PFSK-1 (cell line): ENCODE data around the gene C19orf25.

ENCODE experiments used
- FOXP2 ChIP-seq: optimal IDR thresholded peaks from 2 replicates; pipeline ENCODE3; 2011; ENCODE audit warnings: borderline replicate concordance, control low read depth, inconsistent platforms; ENCODE audit not compliant: insufficient read depth; ENCODE audit errors: extremely low read length, extremely low read depth
- POLR2AphosphoS5 ChIP-seq: IDR thresholded peaks from 2 replicates; pipeline ENCODE4 v1.6.1; 2012; ENCODE audit warnings: low read depth, mild to moderate bottlenecking, control low read depth, low read length, moderate library complexity
- REST ChIP-seq, 2 experiments: IDR thresholded peaks; 2 replicates each; pipeline versions ENCODE4 v1.6.1 to v1.8.0; 2011 to 2012; ENCODE audit warnings: low read depth in 2 of 2, low read length in 2 of 2, control low read depth in 1 of 2, inconsistent platforms in 1 of 2, mild to moderate bottlenecking in 1 of 2, moderate library complexity in 1 of 2; ENCODE audit not compliant: insufficient read depth in 1 of 2
- SIN3A ChIP-seq: IDR thresholded peaks from 2 replicates; pipeline ENCODE4 v1.6.1; 2012; ENCODE audit warnings: mild to moderate bottlenecking, low read length, moderate library complexity, borderline replicate concordance; ENCODE audit not compliant: insufficient read depth
- TAF1 ChIP-seq: IDR thresholded peaks from 2 replicates; pipeline ENCODE4 v1.6.1; 2012; ENCODE audit warnings: low read length, control low read depth, borderline replicate concordance; ENCODE audit not compliant: insufficient read depth

Gene C19orf25

GRCh38 chr19:1445185-1445931 is 33.7 kb downstream of the C19orf25 start:
- peak; percentile 80 for TF ChIP-seq FOXP2
- no peak for TF ChIP-seq SIN3A
- TF ChIP-seq POLR2AphosphoS5, result no peak
- TF ChIP-seq REST (IDR thresholded peaks at IDR 0.05; ENCODE audit: insufficient read depth in 1 of 2, low read depth in 2 of 2, low read length in 2 of 2), result peak; percentile 53 to 72; a peak in 2 of 4 replicates
- no peak for TF ChIP-seq TAF1

- no peak for TF ChIP-seq FOXP2
- TF ChIP-seq SIN3A, result no peak
- TF ChIP-seq TAF1, result no peak
- no peak for TF ChIP-seq REST (IDR thresholded peaks at IDR 0.05; ENCODE audit: insufficient read depth in 1 of 2, low read depth in 2 of 2, low read length in 2 of 2)
- no peak for TF ChIP-seq POLR2AphosphoS5
Measured at GRCh38 chr19:1441677-1442438, 37.2 kb downstream of the C19orf25 start.

- TF ChIP-seq REST (IDR thresholded peaks at IDR 0.05; ENCODE audit: insufficient read depth in 1 of 2, low read depth in 2 of 2, low read length in 2 of 2) (no peak), TAF1 (no peak), POLR2AphosphoS5 (no peak), SIN3A (no peak), FOXP2 (no peak)
Measured at GRCh38 chr19:1441022-1441426, 38.0 kb downstream of the C19orf25 start.

- TF ChIP-seq POLR2AphosphoS5 (no peak), FOXP2 (no peak), SIN3A (no peak), TAF1 (no peak)
Measured at GRCh38 chr19:1440418-1440801, 38.6 kb downstream of the C19orf25 start.

GRCh38 chr19:1438933-1439354 is 40.1 kb downstream of the C19orf25 start:
- TF ChIP-seq POLR2AphosphoS5 (no peak; the same call in 1 of the 2 replicates), REST (IDR thresholded peaks at IDR 0.05; ENCODE audit: insufficient read depth in 1 of 2, low read depth in 2 of 2, low read length in 2 of 2) (no peak), SIN3A (no peak), TAF1 (no peak), FOXP2 (no peak)
